HUES6 (cell line): ENCODE data around the gene PSD2.
"Not testable (repeated sequence)": the region's sequence is repeated elsewhere in the genome, so short reads cannot be mapped to it uniquely, and the experiment has no call there.

ENCODE experiments used
- H3K27ac ChIP-seq: 2 replicates; pipeline ENCODE4 v1.7.0; 2013; ENCODE audit warnings: low read depth, mild to moderate bottlenecking, low read length, inconsistent platforms
- H3K27me3 ChIP-seq: 2 replicates; pipeline ENCODE4 v1.6.1; 2013; ENCODE audit warnings: low read length; ENCODE audit not compliant: control insufficient read depth, insufficient read depth
- H3K36me3 ChIP-seq: 2 replicates; pipeline ENCODE4 v1.6.1; 2013; ENCODE audit warnings: low read length; ENCODE audit not compliant: control insufficient read depth, insufficient read depth
- H3K4me1 ChIP-seq: 2 replicates; pipeline ENCODE4 v1.6.1; 2013; ENCODE audit warnings: low read length; ENCODE audit not compliant: control insufficient read depth, insufficient read depth
- H3K4me3 ChIP-seq: 2 replicates; pipeline ENCODE4 v1.5.1; 2013; ENCODE audit warnings: low read depth, low read length
- H3K9ac ChIP-seq: one replicate; pipeline ENCODE4 v1.6.1; 2013; ENCODE audit warnings: mild to moderate bottlenecking, low read length
- H3K9me3 ChIP-seq: 2 replicates; pipeline ENCODE4 v1.6.1; 2013; ENCODE audit warnings: low read depth, low read length; ENCODE audit not compliant: control insufficient read depth, insufficient read depth

PSD2 gene

DNA sequence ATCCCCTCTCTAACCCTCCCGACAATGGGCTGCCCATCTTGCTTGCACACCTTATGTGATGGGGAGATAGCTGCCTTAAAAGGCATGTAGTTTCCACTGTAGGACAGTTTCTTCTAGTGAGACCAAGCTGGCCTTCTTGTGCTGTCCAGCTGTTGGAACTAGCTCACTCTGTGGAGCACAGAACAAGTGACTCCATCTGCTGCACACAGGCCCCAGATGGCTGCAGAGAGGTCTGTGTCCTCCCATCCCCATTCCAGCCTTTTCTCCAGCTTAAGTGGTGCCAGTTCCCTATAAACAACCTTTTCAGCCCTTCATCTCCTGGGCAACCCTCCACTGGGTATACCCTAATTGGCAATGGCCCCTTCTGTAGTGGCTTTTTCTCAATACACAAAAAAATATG, 18.7 kb upstream of the PSD2 start:
- H3K9ac ChIP-seq: no peak overlapping the region
- no peaks in the 10 kb centered on the region for H3K36me3 ChIP-seq
- no peak overlapping the region for H3K27ac ChIP-seq
- no peaks in the 10 kb centered on the region for H3K9me3 ChIP-seq
- H3K27me3 ChIP-seq: peaks cover 21% of the 10 kb centered on the region
- H3K4me1 ChIP-seq: peaks cover 4% of the 10 kb centered on the region
- H3K4me3 ChIP-seq: no peak overlapping the region

DNA sequence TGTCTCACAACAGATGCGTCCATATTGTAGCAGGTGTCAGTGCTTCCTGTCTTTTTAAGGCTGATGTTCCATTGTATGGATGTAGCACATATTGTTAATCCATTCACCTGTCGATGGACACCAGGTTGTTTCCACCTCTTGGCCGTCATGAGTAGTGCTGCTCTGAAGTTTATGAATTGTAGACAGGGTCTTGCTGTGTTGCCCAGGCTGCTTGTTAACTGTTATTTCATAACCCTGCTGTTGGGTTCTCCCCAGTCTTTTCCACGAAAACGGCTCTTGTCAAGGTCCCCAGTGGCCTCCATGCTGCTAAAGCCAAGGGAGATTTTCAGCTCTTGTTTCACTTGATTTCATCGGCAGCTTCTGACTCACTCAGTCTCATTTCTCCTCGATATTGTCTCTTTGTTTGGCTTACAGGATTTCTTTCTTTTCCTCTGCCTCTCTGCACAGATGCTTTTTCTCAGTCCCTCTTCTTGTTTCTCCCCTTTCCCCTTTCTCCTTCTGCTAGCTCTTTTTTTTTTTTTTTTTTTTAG, 12.1 kb upstream of the PSD2 start:
- Histone ChIP-seq H3K27ac (no peak overlapping the region), H3K27me3 (peaks cover 32% of the 10 kb centered on the region), H3K4me3 (no peak overlapping the region), H3K4me1 (peaks cover 4% of the 10 kb centered on the region; the same call in 1 of the 2 replicates), H3K9ac (no peak overlapping the region), H3K36me3 (no peaks in the 10 kb centered on the region), H3K9me3 (no peaks in the 10 kb centered on the region)

DNA sequence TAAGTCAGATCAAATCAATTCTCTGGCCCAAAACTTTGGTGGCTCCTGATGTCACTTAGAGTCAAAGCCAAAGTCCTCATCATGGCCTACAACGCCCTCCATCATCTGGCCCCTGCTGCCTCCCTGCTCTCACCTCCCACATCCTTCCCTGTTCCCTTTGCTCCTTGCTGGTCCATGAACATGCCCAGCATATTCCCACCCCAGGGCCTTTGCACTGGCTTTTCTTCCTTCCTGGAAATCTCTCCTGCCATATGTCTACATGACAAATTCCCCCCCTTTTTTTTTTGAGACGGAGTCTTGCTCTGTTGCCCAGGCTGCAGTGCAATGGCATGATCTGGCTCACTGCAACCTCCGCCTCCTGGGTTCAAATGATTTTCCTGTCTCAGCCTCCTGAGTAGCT, 11.1 kb upstream of the PSD2 start:
- Histone ChIP-seq H3K27ac (no peak overlapping the region), H3K4me1 (peaks cover 7% of the 10 kb centered on the region; the same call in 1 of the 2 replicates), H3K9ac (no peak overlapping the region)

DNA sequence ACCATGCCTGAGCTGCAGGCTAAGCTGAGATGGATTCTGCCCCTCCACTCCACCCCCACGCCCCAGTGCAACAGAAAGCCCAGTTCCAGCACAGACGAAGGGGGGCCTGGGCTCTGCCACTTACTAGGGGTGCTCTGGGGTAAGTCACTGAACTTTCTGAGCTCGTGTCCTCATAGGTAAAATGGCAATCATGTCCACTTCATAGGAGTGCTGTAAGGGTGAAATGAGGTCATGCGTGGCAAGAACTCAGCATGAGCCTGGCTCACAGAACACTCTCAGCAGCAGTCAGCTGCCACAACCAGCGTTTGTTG, 8.4 kb upstream of the PSD2 start:
- peaks cover 7% of the 10 kb centered on the region; the same call in 1 of the 2 replicates for H3K4me1 ChIP-seq
- H3K9ac ChIP-seq: no peak overlapping the region
- H3K27me3 ChIP-seq: peaks cover 64% of the 10 kb centered on the region
- H3K4me3 ChIP-seq: no peak overlapping the region
- H3K36me3 ChIP-seq: no peaks in the 10 kb centered on the region
- no peak overlapping the region for H3K27ac ChIP-seq
- H3K9me3 ChIP-seq: no peaks in the 10 kb centered on the region

More for the DNA sequence above, 11.1 kb upstream of the PSD2 start:
- no peaks in the 10 kb centered on the region for H3K36me3 ChIP-seq
- H3K27me3 ChIP-seq: peaks cover 41% of the 10 kb centered on the region
- no peaks in the 10 kb centered on the region for H3K9me3 ChIP-seq
- no peak overlapping the region for H3K4me3 ChIP-seq

DNA sequence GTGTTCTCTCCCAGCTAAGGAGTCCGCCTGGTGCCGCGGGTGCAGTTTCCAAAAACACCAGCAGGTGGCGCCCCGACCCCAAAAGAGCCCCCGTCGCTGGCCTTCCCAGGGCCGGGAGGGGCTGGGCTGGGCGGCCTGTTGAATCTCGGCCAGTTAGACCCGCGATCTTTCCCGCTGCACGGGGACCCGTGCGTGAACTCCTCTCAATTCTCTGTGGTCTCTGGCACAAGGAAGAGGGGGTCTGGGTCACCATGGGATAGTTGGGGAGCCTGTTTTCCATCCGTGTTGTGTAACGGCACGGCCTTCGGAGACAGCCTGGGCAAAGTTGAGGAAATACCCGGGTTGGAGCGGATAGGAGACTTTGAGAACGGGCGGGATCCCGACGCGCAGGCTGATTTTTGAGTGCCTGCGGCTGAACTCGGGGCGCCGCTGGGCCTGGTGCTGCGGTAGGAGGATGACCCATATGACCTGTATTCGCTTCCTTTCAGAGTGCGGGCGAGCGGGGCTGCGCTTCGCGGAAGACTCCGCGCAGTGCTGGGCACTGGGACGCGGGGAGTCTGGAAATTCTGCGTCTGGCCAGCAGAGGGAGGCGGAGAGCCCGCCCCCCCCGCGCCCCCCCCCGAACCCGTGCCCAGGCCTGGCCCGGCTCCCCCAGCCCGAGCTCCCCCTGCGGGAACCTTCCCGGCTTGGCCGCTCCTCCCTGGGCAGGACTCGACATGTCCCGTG, 7.9 kb upstream of the PSD2 start:
- peak overlapping the region; percentile 70 for H3K4me3 ChIP-seq
- no peak overlapping the region for H3K27ac ChIP-seq
- peaks cover 7% of the 10 kb centered on the region; the same call in 1 of the 2 replicates for H3K4me1 ChIP-seq
- no peaks in the 10 kb centered on the region for H3K9me3 ChIP-seq
- H3K27me3 ChIP-seq: peaks cover 69% of the 10 kb centered on the region
- H3K36me3 ChIP-seq: no peaks in the 10 kb centered on the region
- H3K9ac ChIP-seq: peak overlapping the region; percentile 55

DNA sequence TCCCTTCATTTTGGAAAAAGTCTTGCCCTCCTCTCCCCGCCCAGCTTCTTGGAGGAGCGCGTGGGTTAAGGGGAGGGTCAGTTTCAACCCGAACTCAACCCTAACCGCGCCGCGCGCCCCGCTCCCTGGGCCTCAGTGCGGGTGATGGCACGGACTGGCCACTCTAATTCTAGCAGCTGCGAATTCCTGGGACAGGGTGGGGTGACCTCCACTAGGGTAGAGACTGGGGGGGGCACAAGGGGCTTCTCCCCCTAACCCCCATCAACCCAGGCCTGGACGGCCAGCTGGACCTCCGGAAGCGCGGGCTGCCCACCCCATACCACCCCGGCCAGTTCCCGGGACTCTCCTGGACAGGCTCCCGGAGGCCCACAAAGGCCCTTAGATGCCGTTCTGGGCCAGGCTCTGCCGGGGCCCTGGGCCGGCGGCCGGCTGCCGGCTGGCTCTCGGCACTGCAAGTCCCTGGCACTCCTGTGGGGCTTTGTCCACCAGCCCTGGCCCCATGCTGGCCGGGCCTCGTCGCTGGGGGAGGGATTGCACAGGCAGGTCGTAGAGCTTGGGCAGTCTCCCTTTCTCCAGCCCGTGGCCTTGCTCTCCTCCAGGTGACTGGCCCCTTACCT, 7.2 kb upstream of the PSD2 start:
- H3K4me1 ChIP-seq: peaks cover 7% of the 10 kb centered on the region; the same call in 1 of the 2 replicates
- H3K36me3 ChIP-seq: no peaks in the 10 kb centered on the region
- peaks cover 75% of the 10 kb centered on the region for H3K27me3 ChIP-seq
- H3K27ac ChIP-seq: no peak overlapping the region
- no peaks in the 10 kb centered on the region for H3K9me3 ChIP-seq
- H3K4me3 ChIP-seq: peak overlapping the region; percentile 70
- H3K9ac ChIP-seq: no peak overlapping the region

DNA sequence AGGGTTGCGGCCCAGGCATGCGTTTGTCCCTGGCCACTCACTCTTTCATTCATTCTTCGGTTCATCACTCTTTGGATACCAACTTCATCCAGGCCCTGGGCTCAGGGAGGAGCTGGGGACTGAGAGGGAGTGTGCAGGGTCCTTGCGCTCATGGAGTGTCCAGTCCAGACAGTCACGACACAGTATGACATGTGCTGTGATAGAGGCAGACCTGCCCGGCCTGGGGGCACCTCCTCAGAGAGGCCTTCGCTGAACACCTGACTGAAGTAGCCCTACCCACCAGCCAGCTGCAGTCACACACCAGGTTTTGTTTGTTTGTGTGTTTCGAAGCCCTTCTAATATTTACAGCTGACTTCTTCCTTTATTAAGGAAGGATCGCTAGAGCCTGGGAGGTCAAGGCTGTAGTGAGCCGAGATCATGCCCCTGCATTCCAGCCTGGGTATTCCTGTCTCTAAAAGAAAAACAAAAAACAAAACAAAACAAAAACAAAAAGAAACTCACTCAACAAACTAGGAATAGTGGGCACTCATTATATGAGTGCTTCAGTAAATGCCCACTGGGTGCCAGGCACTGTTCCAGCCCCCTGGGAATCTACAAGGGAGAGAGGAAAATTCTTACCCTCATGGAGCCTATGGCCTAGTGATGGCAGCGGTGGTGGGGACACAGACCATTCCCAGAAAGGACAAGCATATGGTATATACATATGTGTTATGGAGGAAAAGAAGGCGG, 6.3 kb upstream of the PSD2 start:
- Histone ChIP-seq H3K4me3 (no peak overlapping the region), H3K9me3 (no peaks in the 10 kb centered on the region)

DNA sequence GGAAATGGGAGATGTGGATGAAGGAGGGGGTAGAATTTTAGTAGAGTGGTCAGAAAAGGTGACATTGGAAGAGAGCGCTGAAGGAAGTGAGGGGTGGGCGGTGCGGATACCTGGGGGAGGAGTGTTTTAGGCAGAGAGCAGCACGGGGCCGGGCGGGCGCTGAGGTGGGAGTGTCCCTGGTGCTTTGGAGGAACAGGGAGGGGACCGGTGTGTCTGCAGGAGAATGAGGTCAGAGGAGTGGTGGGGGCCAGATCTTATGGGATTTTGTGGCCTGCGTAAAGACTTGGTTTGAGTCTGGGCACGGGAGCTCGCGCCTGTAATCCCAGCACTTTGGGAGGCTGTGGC, 5.8 kb upstream of the PSD2 start:
- Histone ChIP-seq H3K27ac (no peak overlapping the region), H3K4me3 (no peak overlapping the region), H3K9me3 (no peaks in the 10 kb centered on the region), H3K4me1 (peaks cover 8% of the 10 kb centered on the region; the same call in 1 of the 2 replicates), H3K9ac (no peak overlapping the region), H3K27me3 (peaks cover 84% of the 10 kb centered on the region), H3K36me3 (no peaks in the 10 kb centered on the region)

More for the DNA sequence above, 6.3 kb upstream of the PSD2 start:
- no peaks in the 10 kb centered on the region for H3K36me3 ChIP-seq
- peaks cover 81% of the 10 kb centered on the region for H3K27me3 ChIP-seq
- no peak overlapping the region for H3K27ac ChIP-seq
- peaks cover 7% of the 10 kb centered on the region; the same call in 1 of the 2 replicates for H3K4me1 ChIP-seq
- no peak overlapping the region for H3K9ac ChIP-seq

DNA sequence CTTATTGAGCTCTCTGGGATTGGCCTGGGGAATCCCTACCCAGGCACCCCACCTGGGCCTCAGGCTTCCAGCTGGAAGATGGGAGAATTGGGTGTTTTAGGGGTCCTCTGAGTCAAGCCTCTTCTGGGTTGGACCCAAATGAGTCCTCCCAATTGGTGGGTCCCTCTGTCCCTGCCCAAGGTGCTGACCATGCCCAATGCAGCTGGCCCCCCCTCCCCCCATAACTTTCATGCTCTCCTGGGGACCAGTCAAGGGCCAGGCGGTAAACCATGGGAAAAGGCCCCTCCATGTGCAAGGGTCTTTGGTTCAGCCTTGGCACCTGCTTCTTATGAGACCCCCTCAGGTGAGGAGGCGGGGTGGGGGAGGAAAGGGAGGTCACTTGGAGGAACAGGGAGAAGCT, 3.4 kb upstream of the PSD2 start:
- Histone ChIP-seq H3K9ac (no peak overlapping the region), H3K27me3 (peaks cover 90% of the 10 kb centered on the region), H3K4me3 (no peak overlapping the region), H3K36me3 (no peaks in the 10 kb centered on the region), H3K4me1 (peaks cover 12% of the 10 kb centered on the region; the same call in 1 of the 2 replicates), H3K27ac (no peak overlapping the region), H3K9me3 (no peaks in the 10 kb centered on the region)

DNA sequence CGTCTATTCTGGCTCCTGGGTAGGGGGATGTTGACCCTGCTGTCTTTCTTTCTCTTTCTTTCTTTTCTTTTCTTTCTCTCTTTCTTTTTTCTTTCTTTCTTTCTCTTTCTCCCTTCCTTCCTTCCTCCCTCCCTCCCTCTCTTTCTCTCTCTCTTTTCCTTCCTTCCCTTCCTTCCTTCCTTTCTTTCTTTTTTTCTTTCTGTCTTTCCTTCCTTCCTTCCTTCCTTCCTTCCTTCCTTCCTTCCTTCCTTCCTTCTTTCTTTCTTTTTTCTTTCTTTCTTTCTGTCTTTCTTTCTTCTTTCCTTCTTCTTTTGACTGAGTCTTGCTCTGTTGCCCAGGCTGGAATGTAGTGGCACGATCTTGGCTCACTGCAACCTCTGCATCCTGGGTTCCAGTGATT, 3.0 kb upstream of the PSD2 start:
- Histone ChIP-seq H3K4me1 (peaks cover 12% of the 10 kb centered on the region; the same call in 1 of the 2 replicates), H3K27me3 (peaks cover 91% of the 10 kb centered on the region)
- not testable (repeated sequence) for H3K9ac ChIP-seq, H3K36me3 ChIP-seq, H3K4me3 ChIP-seq, H3K9me3 ChIP-seq, H3K27ac ChIP-seq
